Osteocyte (in vitro differentiated cells): Measurements from ENCODE around the gene RTEL1. TPM values are rescaled to one million over a fixed set of nuclear protein-coding genes. Genes with fewer than 3 reads are reported as not detected.
A peak's percentile ranks its signal among the peaks of the same experiment; 100 is the strongest.

Experiments used
- DNase-seq: peaks from one replicate; pipeline ENCODE4 v3.0.0; 2021; ENCODE audit warnings: mixed read lengths; ENCODE audit not compliant: unreplicated experiment; ENCODE audit errors: extremely low spot score
- H3K27ac Mint-ChIP-seq: one replicate; pipeline ENCODE4 v1.8.0; 2021; ENCODE audit warnings: mild to moderate bottlenecking, mixed read lengths; ENCODE audit not compliant: unreplicated experiment
- H3K27me3 Mint-ChIP-seq: one replicate; pipeline ENCODE4 v1.8.0; 2021; ENCODE audit warnings: mixed read lengths; ENCODE audit not compliant: unreplicated experiment
- H3K36me3 Mint-ChIP-seq: one replicate; pipeline ENCODE4 v1.8.0; 2021; ENCODE audit warnings: mixed read lengths; ENCODE audit not compliant: unreplicated experiment
- H3K4me1 Mint-ChIP-seq: one replicate; pipeline ENCODE4 v1.8.0; 2021; ENCODE audit warnings: mixed read lengths; ENCODE audit not compliant: unreplicated experiment
- H3K4me3 Mint-ChIP-seq: one replicate; pipeline ENCODE4 v1.8.0; 2021; ENCODE audit warnings: mild to moderate bottlenecking, moderate library complexity, mixed read lengths; ENCODE audit not compliant: unreplicated experiment
- H3K9me3 Mint-ChIP-seq: one replicate; pipeline ENCODE4 v1.8.0; 2021; ENCODE audit warnings: mixed read lengths; ENCODE audit not compliant: unreplicated experiment
- CTCF ChIP-seq: fragments of 200-600 bp; sonication (generic); IDR thresholded peaks from 2 replicates; pipeline ENCODE4 v1.5.0; 2021; ENCODE audit warnings: antibody characterized with exemption, mild to moderate bottlenecking, moderate library complexity
- total RNA-seq: library from RNA; stranded (reverse); gene quantifications from 2 replicates; pipeline ENCODE4 v1.2.1, GENCODE V29; 2021

Gene RTEL1
- total RNA-seq, 1 donor from 2014 or later = 34.1 TPM

DNA sequence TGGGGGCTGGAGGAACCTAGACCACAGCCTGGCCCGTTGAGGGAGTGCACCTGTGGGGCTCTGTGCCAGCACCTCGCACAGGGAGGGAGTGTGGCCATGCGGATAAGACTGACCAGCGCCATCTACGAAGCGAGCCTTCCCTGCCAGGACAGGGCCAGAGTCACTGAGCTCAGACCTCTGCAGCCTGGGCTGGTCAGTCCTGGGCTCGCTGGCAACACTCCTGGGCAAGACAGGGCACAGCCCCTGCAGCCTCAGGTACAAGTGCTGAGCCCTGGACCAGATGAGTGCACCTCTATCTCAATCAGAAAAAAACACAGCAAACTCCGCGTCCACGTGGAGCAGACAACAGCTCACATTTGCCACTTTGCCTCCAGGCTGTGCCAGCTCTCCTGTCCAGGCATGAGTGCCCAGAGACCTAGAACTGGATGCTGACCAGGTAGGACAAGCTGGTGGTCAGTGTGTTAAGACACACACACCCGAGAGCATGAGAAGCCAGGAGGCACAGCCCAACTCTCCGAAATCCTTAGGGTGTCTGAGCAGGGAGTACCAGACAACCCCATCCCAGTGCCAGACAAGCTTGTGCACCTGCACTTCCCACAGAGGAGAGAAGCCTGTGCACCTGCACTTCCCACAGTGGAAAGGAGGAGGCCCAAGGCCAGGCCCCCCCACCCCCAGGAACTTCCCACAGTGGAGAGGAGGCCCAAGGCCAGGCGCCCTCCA is 44.8 kb downstream of the RTEL1 start:
- Mint-ChIP-seq H3K27me3 (no peaks in the 10 kb centered on the region), H3K4me3 (no peak overlapping the region), H3K27ac (no peak overlapping the region), H3K9me3 (no peaks in the 10 kb centered on the region), H3K4me1 (peaks cover 30% of the 10 kb centered on the region), H3K36me3 (peaks cover 6% of the 10 kb centered on the region)
- DNase-seq = no peak
- TF ChIP-seq CTCF = no peak

DNA sequence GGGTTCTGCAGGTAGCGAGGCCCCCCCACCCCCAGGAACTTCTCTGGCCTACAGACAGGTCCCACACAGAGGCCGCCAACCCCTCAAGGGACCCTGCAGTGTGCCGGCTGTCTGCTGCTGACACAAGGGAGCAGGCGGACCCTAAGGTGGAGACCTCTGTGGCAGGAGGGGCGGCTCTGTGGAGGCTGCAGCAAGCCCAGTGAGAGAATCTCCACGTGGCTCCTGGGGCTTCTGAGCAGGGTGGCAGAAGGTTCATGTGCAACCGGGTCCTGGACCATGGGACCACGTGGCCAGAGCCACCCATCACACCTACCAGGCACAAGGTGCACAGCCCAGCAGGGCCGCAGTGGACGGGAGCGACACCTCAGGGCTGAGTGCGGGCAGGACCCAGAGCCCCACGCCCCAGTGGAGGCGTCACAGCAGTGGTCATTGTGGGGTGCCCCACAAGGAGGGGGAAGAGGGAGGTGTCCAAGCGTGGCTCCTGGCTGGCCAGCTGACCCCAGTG is 45.4 kb downstream of the RTEL1 start:
- H3K27me3 Mint-ChIP-seq = no peaks in the 10 kb centered on the region
- H3K4me3 Mint-ChIP-seq = no peak overlapping the region
- H3K9me3 Mint-ChIP-seq = no peaks in the 10 kb centered on the region
- DNase-seq = no peak
- peaks cover 28% of the 10 kb centered on the region for H3K4me1 Mint-ChIP-seq
- TF ChIP-seq CTCF = no peak
- H3K27ac Mint-ChIP-seq = no peak overlapping the region
- peaks cover 7% of the 10 kb centered on the region for H3K36me3 Mint-ChIP-seq

DNA sequence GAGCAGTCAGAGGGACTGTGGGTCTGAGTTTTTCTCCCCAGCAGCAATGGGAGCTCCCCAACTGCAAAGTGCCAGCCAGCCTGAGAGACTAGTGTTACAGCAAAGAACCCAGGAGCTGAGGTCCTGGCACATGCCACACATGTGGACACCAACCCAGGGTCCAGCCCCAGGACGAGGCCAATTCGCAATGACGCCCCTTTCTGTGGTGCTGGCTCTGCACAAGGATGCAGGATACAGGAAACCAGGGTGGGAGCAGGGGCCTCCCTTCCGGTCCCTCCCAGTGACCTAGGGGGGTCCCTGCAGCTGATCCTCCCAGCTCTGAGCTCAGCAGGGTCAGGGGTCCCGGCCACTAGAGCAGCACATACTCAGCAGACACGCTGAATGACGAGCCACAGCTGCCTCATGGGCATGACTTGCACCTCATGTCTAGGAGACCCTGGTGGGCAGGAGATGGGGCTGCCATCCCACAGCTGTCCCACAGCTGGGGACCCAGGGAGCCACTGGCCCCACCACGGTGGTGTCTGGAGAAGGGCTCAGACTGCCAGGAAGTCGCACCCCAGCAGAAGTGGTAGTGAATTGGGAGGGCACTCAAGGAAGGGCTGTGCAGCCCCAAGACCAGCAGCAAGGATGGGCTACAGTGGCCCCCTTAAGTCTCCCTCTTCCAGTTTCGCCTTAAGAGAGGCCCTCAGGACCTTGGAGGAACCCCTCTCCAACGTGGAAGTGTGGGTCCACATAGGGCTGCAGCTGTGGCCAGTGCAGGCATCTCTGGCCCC is 46.0 kb downstream of the RTEL1 start:
- no peak overlapping the region for H3K27ac Mint-ChIP-seq
- H3K4me1 Mint-ChIP-seq = peaks cover 26% of the 10 kb centered on the region
- peaks cover 10% of the 10 kb centered on the region for H3K36me3 Mint-ChIP-seq
- no peaks in the 10 kb centered on the region for H3K27me3 Mint-ChIP-seq
- TF ChIP-seq CTCF = no peak
- no peak for DNase-seq
- no peak overlapping the region for H3K4me3 Mint-ChIP-seq
- no peaks in the 10 kb centered on the region for H3K9me3 Mint-ChIP-seq

- TF ChIP-seq CTCF = no peak
- H3K27me3 Mint-ChIP-seq = no peaks in the 10 kb centered on the region
Observed at GRCh38 chr20:63704749-63705117, 46.6 kb downstream of the RTEL1 start.

More at GRCh38 chr20:63704749-63705117, 46.6 kb downstream of the RTEL1 start:
- peaks cover 10% of the 10 kb centered on the region for H3K36me3 Mint-ChIP-seq
- no peak for DNase-seq
- H3K4me3 Mint-ChIP-seq = no peak overlapping the region
- peaks cover 25% of the 10 kb centered on the region for H3K4me1 Mint-ChIP-seq
- H3K9me3 Mint-ChIP-seq = no peaks in the 10 kb centered on the region
- H3K27ac Mint-ChIP-seq = peak overlapping the region; percentile 34
